Adrenal gland (tissue), 12 donors: ENCODE results near the gene SPATA33. TPM values are rescaled to one million over a fixed set of nuclear protein-coding genes. Genes with fewer than 3 reads are reported as not detected.

Source experiments
- DNase-seq, 7 donors: peaks; one replicate each; pipeline ENCODE4 v3.0.0-alpha.2; 2019 to 2020
- H3K27ac ChIP-seq, 5 donors: fragments of 200-600 bp; sonication (generic) in 4 of 5; 1 replicate in 3 of 5; 2 replicates in 2 of 5; pipeline versions ENCODE4 v1.5.1 to v1.8.0; 2016 to 2020; ENCODE audit warnings: mild to moderate bottlenecking in 1 of 5
- H3K27me3 ChIP-seq: fragments of 200-600 bp; 2 replicates; pipeline ENCODE4 v1.8.0; 2021
- H3K36me3 ChIP-seq, 2 donors: fragments of 200-600 bp; replicated peaks in 1 of 2; 1 replicate in 1 of 2; 2 replicates in 1 of 2; pipeline versions ENCODE4 v1.5.1 to v1.8.0; 2018 to 2022
- H3K4me1 ChIP-seq, 2 donors: fragments of 200-600 bp; replicated peaks in 1 of 2; 1 replicate in 1 of 2; 2 replicates in 1 of 2; pipeline versions ENCODE4 v1.5.1 to v1.8.0; 2018 to 2021
- H3K4me3 ChIP-seq, 4 donors: fragments of 200-600 bp; sonication (generic) in 3 of 4; one replicate each; pipeline ENCODE4 v1.5.1; 2016 to 2018
- H3K9me3 ChIP-seq, 3 donors: fragments of 200-600 bp; sonication (generic) in 1 of 3; replicated peaks in 1 of 3; 1 replicate in 2 of 3; 2 replicates in 1 of 3; pipeline versions ENCODE4 v1.5.1 to v1.8.0; 2016 to 2021
- CTCF ChIP-seq, 6 experiments: fragments of 450-650 bp in 4 of 6; fragments of 200-600 bp in 2 of 6; sonication (generic) in 1 of 6; IDR thresholded peaks; 1 replicate in 5 of 6; 2 replicates in 1 of 6; pipeline versions ENCODE4 v1.5.1 to v1.8.0; 2016 to 2021; ENCODE audit warnings: antibody characterized with exemption in 6 of 6, mild to moderate bottlenecking in 2 of 6, moderate library complexity in 1 of 6
- POLR2A ChIP-seq, 2 donors: fragments of 450-650 bp; IDR thresholded peaks; one replicate each; pipeline ENCODE4 v1.6.1; 2017; ENCODE audit warnings: antibody characterized with exemption in 2 of 2, mild to moderate bottlenecking in 2 of 2, moderate library complexity in 1 of 2
- WGBS, 4 donors: extraction: QIAGEN DNeasy Blood & Tissue Kit in 2 of 4; methylation state at CpG; one replicate each; pipeline versions ENCODE4 v1.1.5 to v1.1.7; 2013 to 2017; 5-methylcytosine and 5-hydroxymethylcytosine counted together
- intact Hi-C, 2 donors: fragments of 100-400 bp; cut with DNase I; formaldehyde crosslinking; loops; one replicate each; pipeline versions ENCODE4 v1.14.1 to v1.15.0; 2022 to 2023
- polyA plus RNA-seq, 3 donors: library from polyadenylated mRNA; stranded (reverse); fragments of 200-250 nt in 2 of 3; fragments of 350-450 nt in 1 of 3; fragmentation: Illumina TruSeq in 1 of 3; extraction: RNeasy Lipid Tissue Mini Kit (QIAGEN cat#74804) in 1 of 3; gene quantifications; one replicate each; pipeline ENCODE4 v1.2.3, GENCODE V29; 2013 to 2014
- total RNA-seq, 9 donors: library from RNA; depleted of rRNA in 4 of 9; stranded (reverse); fragments of >200 nt in 4 of 9; fragments of 120-200 nt in 1 of 9; fragmentation: NEBNext Ultra II Directional in 1 of 9; extraction: Animal tissue kit (Norgen Biotek cat#: 25700) in 1 of 9; gene quantifications; one replicate each; pipeline versions ENCODE4 v1.1.0 to v1.2.4, GENCODE V29; 2013 to 2023
- donor health status: healthy with polysubstance abuse.
- donor health status: Bipolar disorder and iron deficiency.
- donor health status: DM: yes; HTN: yes; CAD: no.
- donor health status: DM: no; HTN: no; CAD: no.
- donor health status: DM: no; HTN: no; CAD: no.
- donor health status: DM: yes; HTN: yes; CAD: no.

The SPATA33 gene
- total and polyA plus RNA-seq, 12 donors, result 1.9 to 13.5 (median 4.8) TPM

- TF ChIP-seq POLR2A (IDR thresholded peaks at IDR 0.05), result no peak
- TF ChIP-seq CTCF (IDR thresholded peaks at IDR 0.05), result no peak
- intact Hi-C loops, result no loop called here
- H3K27ac ChIP-seq, result no peak overlapping the region
- H3K36me3 ChIP-seq, result no peaks in the 10 kb centered on the region
- DNase-seq, result no peak
- no peaks in the 10 kb centered on the region for H3K9me3 ChIP-seq
- 81 to 87% (median 84%) methylated on average over 15 to 16 of the region's 16 CpGs for WGBS, 4 donors
- H3K4me1 ChIP-seq, result no peaks in the 10 kb centered on the region
- no peaks in the 10 kb centered on the region for H3K27me3 ChIP-seq
- no peak overlapping the region for H3K4me3 ChIP-seq
These were observed 14.7 kb downstream of the SPATA33 start for GRCh38 chr16:89672177-89672941.

- intact Hi-C loops, result no loop called here
- no peaks in the 10 kb centered on the region for H3K36me3 ChIP-seq
- 89 to 100% (median 98%) methylated on average over 2 of the region's 2 CpGs for WGBS, 4 donors
These were observed 20.6 kb downstream of the SPATA33 start for GRCh38 chr16:89678258-89678657.

GRCh38 chr16:89685916-89686315 is 28.3 kb downstream of the SPATA33 start:
- Histone ChIP-seq H3K9me3 (no peaks in the 10 kb centered on the region), H3K36me3 (peaks cover 0 to 15% of the 10 kb centered on the region in 2 donors), H3K27ac (no peak overlapping the region), H3K27me3 (no peaks in the 10 kb centered on the region), H3K4me3 (no peak overlapping the region), H3K4me1 (peaks cover 8 to 10% of the 10 kb centered on the region in 2 donors)
- no peak for DNase-seq
- WGBS, 4 donors, result 83 to 100% (median 93%) methylated on average over 1 of the region's 1 CpG
- TF ChIP-seq CTCF (IDR thresholded peaks at IDR 0.05) (no peak), POLR2A (IDR thresholded peaks at IDR 0.05) (no peak)
- intact Hi-C loops, result no loop called here

More at GRCh38 chr16:89678258-89678657, 20.6 kb downstream of the SPATA33 start:
- no peak overlapping the region for H3K27ac ChIP-seq
- TF ChIP-seq POLR2A (IDR thresholded peaks at IDR 0.05) (no peak), CTCF (IDR thresholded peaks at IDR 0.05) (no peak)
- H3K9me3 ChIP-seq, result no peaks in the 10 kb centered on the region
- no peak overlapping the region for H3K4me3 ChIP-seq
- no peaks in the 10 kb centered on the region for H3K27me3 ChIP-seq
- DNase-seq, result no peak
- no peaks in the 10 kb centered on the region for H3K4me1 ChIP-seq

- H3K27ac ChIP-seq, result peak within 1 kb of the TSS in 4 of 5 donors; percentile 49 to 81 (median 68)
- peaks cover 8 to 10% of the 10 kb centered on the region in 2 donors for H3K4me1 ChIP-seq
- no peaks in the 10 kb centered on the region for H3K27me3 ChIP-seq
- peak within 1 kb of the TSS; percentile 42 to 82 (median 68) for H3K4me3 ChIP-seq
- H3K36me3 ChIP-seq, result peaks cover 0 to 21% of the 10 kb centered on the region in 2 donors
- 1% methylated on average over 31 to 67 of the region's 67 CpGs; no CpG with 5 or more reads in 1 of the 4 donors for WGBS, 4 donors
- TF ChIP-seq POLR2A (IDR thresholded peaks at IDR 0.05), result peak; percentile 53 to 54
- TF ChIP-seq CTCF (IDR thresholded peaks at IDR 0.05), result no peak
- peak; percentile 83 to 95 (median 93) for DNase-seq
- no peaks in the 10 kb centered on the region for H3K9me3 ChIP-seq
- intact Hi-C loops, result no loop called here
These were observed 29.0 kb downstream of the SPATA33 start, which contains the start of gene CDK10 for GRCh38 chr16:89686520-89687091. CDK10 (plus strand) TSS chr16:89686689; CDS start chr16:89686711, 22 bp downstream.
